Brain microvascular endothelial cell (primary cell): ENCODE data around the gene ORAI3.

Experiments used
- DNase-seq: peaks from one replicate; pipeline ENCODE4 v3.0.0-alpha.2; 2020
- H3K27ac ChIP-seq: fragments of 250-450 bp; sonication (Bioruptor Pico); 2 replicates; pipeline ENCODE4 v1.5.1; 2020; ENCODE audit warnings: mild to moderate bottlenecking, moderate library complexity
- H3K27me3 ChIP-seq: fragments of 250-450 bp; sonication (Bioruptor Pico); replicated peaks from 2 replicates; pipeline ENCODE4 v1.5.1; 2020; ENCODE audit warnings: mild to moderate bottlenecking
- H3K36me3 ChIP-seq: fragments of 250-450 bp; sonication (Bioruptor Pico); replicated peaks from 2 replicates; pipeline ENCODE4 v1.5.1; 2020; ENCODE audit warnings: mild to moderate bottlenecking
- H3K4me3 ChIP-seq: 2 replicates; pipeline ENCODE4 v1.5.1; 2011; ENCODE audit warnings: low read depth, mild to moderate bottlenecking, control low read depth, low read length, moderate library complexity
- in situ Hi-C: cut with HindIII; loops from 2 replicates; pipeline ENCODE4 v1.10.0; 2017; ENCODE audit warnings: low sequenced_read_pairs, low pct_ligation_motif_present
- TF ChIP-seq, protein P1 (sequence below): IDR thresholded peaks from 2 replicates; pipeline ENCODE4 v1.5.1; 2011; ENCODE audit warnings: low read depth, mild to moderate bottlenecking, moderate library complexity, low read length, control low read depth, inconsistent platforms; ENCODE audit errors: missing control alignments

The ORAI3 gene

DNA sequence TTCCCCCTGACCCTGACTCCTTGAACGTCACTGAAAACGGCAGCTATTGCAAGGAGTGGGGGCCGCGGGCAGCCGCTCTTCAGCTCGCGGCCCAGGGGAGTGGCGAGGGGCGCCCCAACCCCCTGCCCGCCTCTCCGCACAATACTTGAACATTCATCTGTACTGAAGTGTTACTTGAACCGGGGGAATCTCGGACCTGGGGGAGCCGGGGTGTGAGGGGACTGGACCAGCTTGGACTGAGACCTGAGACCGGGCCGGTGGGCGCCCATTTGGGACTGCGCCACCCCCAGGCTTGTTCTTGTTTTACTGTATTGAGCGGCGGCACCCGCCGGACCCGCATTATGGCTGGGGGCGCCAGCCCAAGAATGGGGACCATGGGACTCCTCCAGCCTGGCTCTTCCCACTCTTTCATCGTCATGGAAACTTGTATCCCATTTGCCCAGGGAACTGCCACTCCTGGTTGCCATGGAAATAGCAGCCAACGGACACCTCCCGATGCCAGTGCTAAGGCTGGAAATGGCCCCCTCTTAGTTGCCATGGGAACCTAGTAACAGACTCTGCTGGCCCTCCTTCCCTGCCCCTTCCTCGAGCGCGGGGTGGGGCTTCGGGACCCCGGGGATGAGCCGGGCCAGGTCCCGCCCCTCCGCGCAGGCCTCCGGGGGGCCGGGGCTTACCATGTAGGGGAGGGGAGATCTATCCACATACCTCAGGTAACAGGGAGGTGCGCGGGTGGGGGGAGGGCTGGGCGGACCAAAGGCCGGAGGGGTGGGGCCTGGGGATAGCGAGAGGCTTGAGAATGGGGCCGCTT lies 805 bp upstream of the ORAI3 start:
- Histone ChIP-seq H3K4me3 (peak overlapping the region; percentile 75), H3K27ac (peak overlapping the region; percentile 29), H3K27me3 (no peaks in the 10 kb centered on the region), H3K36me3 (peaks cover 11% of the 10 kb centered on the region)
- TF ChIP-seq, protein P1, sequence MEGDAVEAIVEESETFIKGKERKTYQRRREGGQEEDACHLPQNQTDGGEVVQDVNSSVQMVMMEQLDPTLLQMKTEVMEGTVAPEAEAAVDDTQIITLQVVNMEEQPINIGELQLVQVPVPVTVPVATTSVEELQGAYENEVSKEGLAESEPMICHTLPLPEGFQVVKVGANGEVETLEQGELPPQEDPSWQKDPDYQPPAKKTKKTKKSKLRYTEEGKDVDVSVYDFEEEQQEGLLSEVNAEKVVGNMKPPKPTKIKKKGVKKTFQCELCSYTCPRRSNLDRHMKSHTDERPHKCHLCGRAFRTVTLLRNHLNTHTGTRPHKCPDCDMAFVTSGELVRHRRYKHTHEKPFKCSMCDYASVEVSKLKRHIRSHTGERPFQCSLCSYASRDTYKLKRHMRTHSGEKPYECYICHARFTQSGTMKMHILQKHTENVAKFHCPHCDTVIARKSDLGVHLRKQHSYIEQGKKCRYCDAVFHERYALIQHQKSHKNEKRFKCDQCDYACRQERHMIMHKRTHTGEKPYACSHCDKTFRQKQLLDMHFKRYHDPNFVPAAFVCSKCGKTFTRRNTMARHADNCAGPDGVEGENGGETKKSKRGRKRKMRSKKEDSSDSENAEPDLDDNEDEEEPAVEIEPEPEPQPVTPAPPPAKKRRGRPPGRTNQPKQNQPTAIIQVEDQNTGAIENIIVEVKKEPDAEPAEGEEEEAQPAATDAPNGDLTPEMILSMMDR: peak; percentile 2
- DNase-seq: peak; percentile 98
- in situ Hi-C loops: loop anchor here (25.0 kb wide), 1 partner anchor 514 kb away; the partner anchor contains the start of genes ARMC5 and TGFB1I1

DNA sequence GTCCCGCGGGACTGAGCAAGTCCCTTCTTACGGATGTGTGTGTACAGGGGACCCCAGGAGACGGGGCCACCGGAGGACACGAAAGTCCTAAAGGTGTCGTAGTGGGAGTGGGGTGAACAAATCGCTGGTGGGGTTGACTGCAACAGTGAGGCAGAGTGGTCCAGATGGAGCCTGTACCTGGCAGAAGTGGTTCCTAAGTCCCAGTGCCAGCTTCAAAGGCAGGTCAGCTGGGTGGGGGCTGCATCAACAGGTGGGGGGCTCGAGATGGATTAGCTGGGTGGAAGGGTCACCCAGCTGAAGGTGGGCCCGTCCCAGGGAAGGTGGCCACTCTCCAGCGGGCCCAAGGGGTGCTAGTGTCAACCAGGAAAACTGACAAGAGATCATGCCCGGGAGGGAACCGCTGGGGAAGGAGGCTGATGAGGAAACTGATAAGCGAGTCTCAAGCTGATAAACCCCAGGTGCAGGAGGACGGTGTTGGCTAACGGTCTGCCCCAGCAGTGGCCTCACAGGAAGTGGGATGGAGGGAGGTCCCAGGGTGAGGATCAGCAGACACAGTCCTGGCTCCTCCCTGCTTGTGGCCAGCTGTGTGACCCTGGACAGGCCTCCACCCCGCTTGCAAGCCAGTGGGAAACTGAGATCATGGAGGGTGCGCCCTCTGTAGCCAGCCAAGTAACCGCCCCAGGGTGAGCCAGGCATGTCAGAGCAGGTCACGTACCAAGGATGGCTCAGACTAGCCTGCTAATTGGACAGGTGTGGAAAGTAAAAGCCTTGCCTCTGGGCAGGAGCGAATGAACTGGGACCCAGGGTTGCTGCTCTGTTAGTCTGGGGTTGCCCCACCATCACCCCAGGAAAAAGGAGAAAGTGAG lies 1.0 kb downstream of the ORAI3 start:
- in situ Hi-C loops: loop anchor here (25.0 kb wide), 1 partner anchor 512 kb away; the partner anchor contains the start of genes ARMC5 and TGFB1I1
- TF ChIP-seq, protein P1: peak; percentile 24
- Histone ChIP-seq H3K27ac (no peak overlapping the region), H3K27me3 (no peaks in the 10 kb centered on the region), H3K4me3 (peak overlapping the region; percentile 75), H3K36me3 (peaks cover 3% of the 10 kb centered on the region)
- peak; percentile 46 for DNase-seq

DNA sequence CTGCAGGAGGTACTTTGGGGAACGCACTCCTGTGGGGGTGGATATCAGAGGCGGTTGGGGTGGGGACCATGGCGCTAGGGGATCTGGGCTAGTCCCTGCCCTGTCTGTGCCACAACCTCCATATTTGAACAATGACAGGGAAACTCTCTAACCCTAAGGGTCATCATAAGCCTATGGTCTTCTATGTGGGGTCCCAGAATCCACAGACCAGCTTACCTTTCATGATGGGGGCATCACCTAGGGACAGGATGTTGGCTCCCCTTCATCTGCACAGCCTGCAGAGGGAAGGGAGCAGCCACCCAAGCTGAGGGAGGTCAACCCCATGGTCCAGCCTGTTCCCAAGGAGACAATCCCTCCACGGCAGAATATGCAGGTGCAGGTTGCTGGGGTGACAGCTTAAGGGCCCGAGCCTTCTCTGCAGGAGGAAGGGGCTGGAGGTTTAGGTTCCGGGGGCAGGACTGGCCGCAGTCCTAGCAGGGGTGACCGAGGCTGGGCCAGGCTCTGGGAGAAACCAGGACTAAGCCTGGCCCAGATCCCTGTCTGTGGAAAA lies 1.7 kb downstream of the ORAI3 start:
- peak overlapping the region; percentile 75 for H3K4me3 ChIP-seq
- no peak for DNase-seq
- H3K27me3 ChIP-seq: no peaks in the 10 kb centered on the region
- in situ Hi-C loops: no loop called here
- TF ChIP-seq, protein P1: no peak
- peaks cover 3% of the 10 kb centered on the region for H3K36me3 ChIP-seq
- H3K27ac ChIP-seq: no peak overlapping the region

DNA sequence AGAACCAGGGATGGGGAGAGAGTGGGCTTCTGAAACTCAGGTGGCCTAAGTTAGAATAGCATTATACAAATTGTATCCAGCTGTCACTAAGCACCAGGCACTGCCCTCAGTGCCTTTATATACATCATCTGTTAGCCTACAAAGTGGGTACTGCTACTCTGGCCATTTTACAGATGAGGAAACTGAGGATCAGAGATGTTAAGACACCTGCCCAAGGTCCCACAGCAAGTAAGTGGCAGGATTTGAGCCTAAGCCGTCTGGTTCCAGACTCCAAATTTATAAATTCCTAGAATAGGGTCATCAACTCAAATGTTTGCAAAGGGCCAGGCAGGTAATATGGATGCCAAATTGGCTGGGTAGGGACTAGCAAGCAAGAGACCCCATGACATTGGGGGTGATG lies 2.3 kb downstream of the ORAI3 start:
- Histone ChIP-seq H3K27ac (no peak overlapping the region), H3K27me3 (no peaks in the 10 kb centered on the region), H3K36me3 (peaks cover 3% of the 10 kb centered on the region), H3K4me3 (no peak overlapping the region)
- TF ChIP-seq, protein P1: no peak
- in situ Hi-C loops: no loop called here
- no peak for DNase-seq

DNA sequence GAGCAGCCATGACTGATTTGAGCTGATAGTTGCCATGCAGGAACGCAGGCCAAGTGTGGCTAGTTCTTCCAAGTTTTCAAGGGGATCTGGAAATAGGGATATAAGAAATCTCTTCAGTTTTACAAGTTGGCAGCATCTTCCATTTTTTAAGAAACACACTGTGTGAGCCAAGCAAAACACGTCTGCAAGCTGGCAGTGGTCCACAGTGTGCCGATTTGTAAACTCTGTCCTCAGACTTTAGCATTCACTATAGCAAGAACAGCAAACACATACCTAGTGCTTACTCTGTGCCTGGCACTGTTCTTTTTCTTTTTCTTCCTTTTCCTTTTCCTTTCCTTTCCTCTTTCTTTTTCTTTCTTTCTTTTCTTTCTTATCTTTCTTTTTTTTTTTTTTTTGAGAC lies 2.9 kb downstream of the ORAI3 start:
- no peak overlapping the region for H3K27ac ChIP-seq
- H3K27me3 ChIP-seq: no peaks in the 10 kb centered on the region
- TF ChIP-seq, protein P1: no peak
- H3K4me3 ChIP-seq: no peak overlapping the region
- no peak for DNase-seq
- H3K36me3 ChIP-seq: peaks cover 3% of the 10 kb centered on the region
- in situ Hi-C loops: no loop called here
